Fibroblast of lung (primary cell): ENCODE results near the gene TFF2.

ENCODE experiments used
- CTCF ChIP-seq, 2 donors: IDR thresholded peaks in 1 of 2; conservative IDR thresholded peaks in 1 of 2; 1 replicate in 1 of 2; 2 replicates in 1 of 2; pipeline ENCODE4 v1.5.1; 2011 to 2012; ENCODE audit warnings: low read length in 2 of 2, control low read depth in 1 of 2, inconsistent platforms in 1 of 2, low read depth in 1 of 2, mild to moderate bottlenecking in 1 of 2
- EZH2 ChIP-seq: IDR thresholded peaks from 2 replicates; pipeline ENCODE4 v1.5.1; 2012; ENCODE audit warnings: low read length, control low read depth, mild to moderate bottlenecking; ENCODE audit errors: missing control alignments

- TF ChIP-seq CTCF (conservative IDR thresholded peaks at IDR 0.05 in 1 of 2, IDR thresholded peaks at IDR 0.05 in 1 of 2; ENCODE audit: low read depth in 1 of 2, low read length in 2 of 2), result no peak
- TF ChIP-seq EZH2, result no peak
These were observed 7.7 kb downstream of the TFF2 start for GRCh38 chr21:42343101-42343500.
